ENCODE results near the gene CD200R1. TPM values are rescaled to one million over a fixed set of nuclear protein-coding genes. Genes with fewer than 3 reads are reported as not detected.

The CD200R1 gene
- total RNA-seq, result 1 to 10 TPM in 1 of 4 donors, under 1 TPM in 1, not detected in 2; 0.68 to 1.1 TPM

GRCh38 chr3:112974894-112975293 lies at the start of gene CD200R1:
CD200R1 (minus strand) TSS chr3:112975103; CDS start chr3:112974857, 246 bp downstream.
- H3K27me3 ChIP-seq, result no peaks in the 10 kb centered on the region
- no peaks in the 10 kb centered on the region for H3K36me3 ChIP-seq
- DNase-seq, result no peak
- no peaks in the 10 kb centered on the region for H3K9me3 ChIP-seq
- intact Hi-C loops (cut with DNase I; ENCODE audit: low total_unique reads) (loop anchor here (5.0 to 10.0 kb wide), 2 partner anchors 333 to 390 kb away; partner anchors contain the start of gene CCDC80), in situ Hi-C loops (cut with MboI; ENCODE audit: low pct_ligation_motif_present in 1 of 4, low pct_unique_long_range_greater_than_20kb in 1 of 4, low sequenced_read_pairs in 3 of 4) (loop anchor here in 3 of 4 donors (10.0 to 25.0 kb wide), 5 partner anchors 240 to 863 kb away; partner anchors contain the start of genes CCDC80 (in 2 of the 3), ATG3 (in 1 of the 3) and SLC35A5 (in 1 of the 3))
- H3K4me1 ChIP-seq, result peaks cover 0 to 4% (median 0%) of the 10 kb centered on the region in 4 donors
- TF ChIP-seq EP300 (IDR thresholded peaks at IDR 0.05; ENCODE audit: low read depth) (no peak), CTCF (IDR thresholded peaks at IDR 0.05) (no peak), POLR2AphosphoS5 (IDR thresholded peaks at IDR 0.05) (no peak)
- H3K27ac ChIP-seq, result peak within 1 kb of the TSS; percentile 10 to 60 (median 32)
- peak within 1 kb of the TSS in 1 of 4 donors; percentile 29 for H3K4me3 ChIP-seq
- 48 to 57% methylated on average over 5 of the region's 5 CpGs for WGBS, 2 donors (ENCODE audit: low coverage in 1 of 2)

- Histone ChIP-seq H3K27me3 (no peaks in the 10 kb centered on the region), H3K36me3 (no peaks in the 10 kb centered on the region), H3K4me1 (peaks cover 3 to 24% (median 16%) of the 10 kb centered on the region in 4 donors), H3K9me3 (no peaks in the 10 kb centered on the region), H3K27ac (no peak overlapping the region), H3K4me3 (no peak overlapping the region)
- intact Hi-C loops (cut with DNase I; ENCODE audit: low total_unique reads), result no loop called here
- WGBS, 2 donors (ENCODE audit: low coverage in 1 of 2), result 86 to 96% methylated on average over 1 to 2 of the region's 2 CpGs
- no peak for TF ChIP-seq POLR2A (IDR thresholded peaks at IDR 0.05)
- TF ChIP-seq CTCF (IDR thresholded peaks at IDR 0.05), result no peak
- TF ChIP-seq EP300 (IDR thresholded peaks at IDR 0.05; ENCODE audit: low read depth), result no peak
- no peak for TF ChIP-seq POLR2AphosphoS5 (IDR thresholded peaks at IDR 0.05)
- in situ Hi-C loops (cut with MboI; ENCODE audit: low pct_ligation_motif_present in 1 of 4, low pct_unique_long_range_greater_than_20kb in 1 of 4, low sequenced_read_pairs in 3 of 4), result no loop called here
- no peak for DNase-seq
These were observed 46.6 kb upstream of the CD200R1 start for GRCh38 chr3:113021471-113021870.

GRCh38 chr3:113019182-113020137 lies 44.6 kb upstream of the CD200R1 start:
- intact Hi-C loops (cut with DNase I; ENCODE audit: low total_unique reads) (no loop called here), in situ Hi-C loops (cut with MboI; ENCODE audit: low pct_ligation_motif_present in 1 of 4, low pct_unique_long_range_greater_than_20kb in 1 of 4, low sequenced_read_pairs in 3 of 4) (no loop called here)
- TF ChIP-seq EP300 (IDR thresholded peaks at IDR 0.05; ENCODE audit: low read depth) (no peak), POLR2AphosphoS5 (IDR thresholded peaks at IDR 0.05) (peak in 2 of 3 donors; percentile 79 to 82), POLR2A (IDR thresholded peaks at IDR 0.05) (peak; percentile 65)
- H3K27ac ChIP-seq, result peak overlapping the region; percentile 86 to 96 (median 94)
- H3K36me3 ChIP-seq, result peaks cover 0 to 6% (median 3%) of the 10 kb centered on the region in 4 donors
- H3K27me3 ChIP-seq, result no peaks in the 10 kb centered on the region
- DNase-seq, result peak; percentile 91
- peak overlapping the region; percentile 58 to 93 (median 80) for H3K4me3 ChIP-seq
- WGBS, 2 donors (ENCODE audit: low coverage in 1 of 2), result 5 to 42% methylated on average over 5 to 63 of the region's 63 CpGs
- H3K9me3 ChIP-seq, result no peaks in the 10 kb centered on the region
- peaks cover 3 to 24% (median 16%) of the 10 kb centered on the region in 4 donors for H3K4me1 ChIP-seq

GRCh38 chr3:113018536-113019181 lies 43.8 kb upstream of the CD200R1 start:
- no peaks in the 10 kb centered on the region for H3K27me3 ChIP-seq
- no peaks in the 10 kb centered on the region for H3K9me3 ChIP-seq
- peaks cover 3 to 24% (median 16%) of the 10 kb centered on the region in 4 donors for H3K4me1 ChIP-seq
- H3K36me3 ChIP-seq, result peaks cover 0 to 6% (median 3%) of the 10 kb centered on the region in 4 donors
- peak overlapping the region; percentile 86 to 96 (median 94) for H3K27ac ChIP-seq
- no peak for DNase-seq
- in situ Hi-C loops (cut with MboI; ENCODE audit: low pct_ligation_motif_present in 1 of 4, low pct_unique_long_range_greater_than_20kb in 1 of 4, low sequenced_read_pairs in 3 of 4), result no loop called here
- 3 to 11% methylated on average over 8 to 13 of the region's 13 CpGs for WGBS, 2 donors (ENCODE audit: low coverage in 1 of 2)
- intact Hi-C loops (cut with DNase I; ENCODE audit: low total_unique reads), result no loop called here
- peak overlapping the region; percentile 58 to 93 (median 80) for H3K4me3 ChIP-seq
- TF ChIP-seq EP300 (IDR thresholded peaks at IDR 0.05; ENCODE audit: low read depth), result no peak
- no peak for TF ChIP-seq POLR2AphosphoS5 (IDR thresholded peaks at IDR 0.05)
- no peak for TF ChIP-seq CTCF (IDR thresholded peaks at IDR 0.05)
- no peak for TF ChIP-seq POLR2A (IDR thresholded peaks at IDR 0.05)
